Nephron (organoid): ENCODE results near the gene CADPS.

ENCODE experiments used
- H3K27ac Mint-ChIP-seq, 3 experiments: 2 replicates each; pipeline ENCODE4 v1.8.0; 2020; ENCODE audit warnings: mixed read lengths in 3 of 3, mild to moderate bottlenecking in 2 of 3, moderate library complexity in 1 of 3
- H3K27me3 Mint-ChIP-seq: 2 replicates; pipeline ENCODE4 v1.8.0; 2021; ENCODE audit warnings: low read depth, mild to moderate bottlenecking, moderate library complexity, mixed read lengths
- H3K36me3 Mint-ChIP-seq: 2 replicates; pipeline ENCODE4 v1.8.0; 2020; ENCODE audit warnings: low read depth, mixed read lengths
- H3K4me1 Mint-ChIP-seq: 2 replicates; pipeline ENCODE4 v1.8.0; 2020; ENCODE audit warnings: mixed read lengths
- H3K4me3 Mint-ChIP-seq, 3 experiments: 2 replicates each; pipeline ENCODE4 v1.8.0; 2020; ENCODE audit warnings: mild to moderate bottlenecking in 3 of 3, mixed read lengths in 3 of 3, moderate library complexity in 2 of 3
- H3K9me3 Mint-ChIP-seq: 2 replicates; pipeline ENCODE4 v1.8.0; 2020; ENCODE audit warnings: mixed read lengths
- TF ChIP-seq, protein P1 (sequence below), 3 experiments: fragments of 200-600 bp; sonication (generic); IDR thresholded peaks; one replicate each; pipeline ENCODE4 v1.5.0; 2021; ENCODE audit warnings: antibody characterized with exemption in 3 of 3; ENCODE audit not compliant: unreplicated experiment in 3 of 3

CADPS gene

GRCh38 chr3:62379321-62379798 is 495.9 kb downstream of the CADPS start:
- no peak overlapping the region for H3K4me3 Mint-ChIP-seq
- peaks cover 100% of the 10 kb centered on the region for H3K27me3 Mint-ChIP-seq
- H3K27ac Mint-ChIP-seq, result no peak overlapping the region
- H3K9me3 Mint-ChIP-seq, result peaks cover 4% of the 10 kb centered on the region
- H3K4me1 Mint-ChIP-seq, result peaks cover 7% of the 10 kb centered on the region
- H3K36me3 Mint-ChIP-seq, result no peaks in the 10 kb centered on the region
- TF ChIP-seq, protein P1, sequence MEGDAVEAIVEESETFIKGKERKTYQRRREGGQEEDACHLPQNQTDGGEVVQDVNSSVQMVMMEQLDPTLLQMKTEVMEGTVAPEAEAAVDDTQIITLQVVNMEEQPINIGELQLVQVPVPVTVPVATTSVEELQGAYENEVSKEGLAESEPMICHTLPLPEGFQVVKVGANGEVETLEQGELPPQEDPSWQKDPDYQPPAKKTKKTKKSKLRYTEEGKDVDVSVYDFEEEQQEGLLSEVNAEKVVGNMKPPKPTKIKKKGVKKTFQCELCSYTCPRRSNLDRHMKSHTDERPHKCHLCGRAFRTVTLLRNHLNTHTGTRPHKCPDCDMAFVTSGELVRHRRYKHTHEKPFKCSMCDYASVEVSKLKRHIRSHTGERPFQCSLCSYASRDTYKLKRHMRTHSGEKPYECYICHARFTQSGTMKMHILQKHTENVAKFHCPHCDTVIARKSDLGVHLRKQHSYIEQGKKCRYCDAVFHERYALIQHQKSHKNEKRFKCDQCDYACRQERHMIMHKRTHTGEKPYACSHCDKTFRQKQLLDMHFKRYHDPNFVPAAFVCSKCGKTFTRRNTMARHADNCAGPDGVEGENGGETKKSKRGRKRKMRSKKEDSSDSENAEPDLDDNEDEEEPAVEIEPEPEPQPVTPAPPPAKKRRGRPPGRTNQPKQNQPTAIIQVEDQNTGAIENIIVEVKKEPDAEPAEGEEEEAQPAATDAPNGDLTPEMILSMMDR (IDR thresholded peaks at IDR 0.05; ENCODE audit: unreplicated experiment in 3 of 3), result no peak

- TF ChIP-seq, protein P1 (IDR thresholded peaks at IDR 0.05; ENCODE audit: unreplicated experiment in 3 of 3), result no peak
- Mint-ChIP-seq H3K27ac (no peak overlapping the region), H3K36me3 (no peaks in the 10 kb centered on the region), H3K9me3 (peaks cover 4% of the 10 kb centered on the region), H3K4me3 (no peak overlapping the region), H3K4me1 (peaks cover 11% of the 10 kb centered on the region), H3K27me3 (peaks cover 100% of the 10 kb centered on the region)
These were observed 496.3 kb downstream of the CADPS start for GRCh38 chr3:62378921-62379320.

GRCh38 chr3:62378311-62378789 is 496.9 kb downstream of the CADPS start:
- H3K27ac Mint-ChIP-seq, result no peak overlapping the region
- H3K4me1 Mint-ChIP-seq, result peaks cover 13% of the 10 kb centered on the region
- H3K27me3 Mint-ChIP-seq, result peaks cover 100% of the 10 kb centered on the region
- no peaks in the 10 kb centered on the region for H3K36me3 Mint-ChIP-seq
- H3K9me3 Mint-ChIP-seq, result peaks cover 2% of the 10 kb centered on the region
- TF ChIP-seq, protein P1 (IDR thresholded peaks at IDR 0.05; ENCODE audit: unreplicated experiment in 3 of 3), result no peak
- H3K4me3 Mint-ChIP-seq, result peak overlapping the region in 1 of 3 experiments; percentile 40

DNA sequence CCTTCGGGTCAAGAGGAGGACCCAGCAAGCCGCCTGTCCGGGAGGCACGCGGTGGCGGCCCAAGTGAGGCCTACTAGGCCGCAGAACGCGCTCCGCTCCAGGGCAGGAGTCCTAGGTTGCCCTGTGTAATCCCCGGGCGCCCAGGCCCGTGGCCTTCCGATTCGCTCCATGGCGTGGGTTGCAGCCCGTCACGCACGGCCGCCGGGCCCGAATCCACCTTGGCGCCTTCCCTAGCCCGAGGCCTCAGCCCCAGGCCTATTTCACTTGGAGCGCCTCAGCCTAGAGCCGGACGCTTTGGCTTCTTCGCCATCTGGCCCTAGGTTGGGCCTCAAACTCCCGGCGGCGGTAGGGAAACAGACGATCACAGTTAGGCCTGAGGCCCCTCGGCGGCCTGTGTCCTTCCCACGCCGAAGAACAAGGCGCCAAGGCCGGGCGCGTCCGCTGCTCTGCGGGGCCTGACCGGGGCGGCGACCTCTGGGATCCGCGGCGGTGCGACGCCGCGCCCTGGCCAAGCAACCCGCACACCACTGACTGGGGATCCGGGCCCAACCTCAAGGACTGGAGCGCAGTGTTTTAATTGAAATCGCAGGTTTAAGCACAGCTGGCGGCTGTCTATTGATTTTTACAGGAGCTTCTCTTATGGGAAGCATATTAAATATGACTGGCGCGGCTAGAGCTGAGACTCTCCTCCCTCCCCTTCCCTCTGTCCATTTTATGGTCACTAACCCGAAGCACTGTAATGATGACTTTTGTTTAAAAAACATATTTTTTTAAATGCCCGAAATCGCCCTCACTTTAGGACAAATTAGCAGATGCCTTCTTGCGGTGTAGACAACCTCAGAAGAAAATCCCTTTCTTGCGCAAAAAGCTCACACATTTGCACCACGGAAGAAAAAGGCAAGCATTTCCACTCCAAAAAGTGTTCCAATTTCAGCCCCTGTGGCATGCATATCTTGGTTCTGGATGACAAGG is 498.0 kb downstream of the CADPS start:
- Mint-ChIP-seq H3K36me3 (no peaks in the 10 kb centered on the region), H3K4me3 (no peak overlapping the region), H3K27ac (no peak overlapping the region), H3K9me3 (peaks cover 2% of the 10 kb centered on the region), H3K4me1 (peaks cover 13% of the 10 kb centered on the region), H3K27me3 (peaks cover 100% of the 10 kb centered on the region)
- TF ChIP-seq, protein P1 (IDR thresholded peaks at IDR 0.05; ENCODE audit: unreplicated experiment in 3 of 3), result no peak

DNA sequence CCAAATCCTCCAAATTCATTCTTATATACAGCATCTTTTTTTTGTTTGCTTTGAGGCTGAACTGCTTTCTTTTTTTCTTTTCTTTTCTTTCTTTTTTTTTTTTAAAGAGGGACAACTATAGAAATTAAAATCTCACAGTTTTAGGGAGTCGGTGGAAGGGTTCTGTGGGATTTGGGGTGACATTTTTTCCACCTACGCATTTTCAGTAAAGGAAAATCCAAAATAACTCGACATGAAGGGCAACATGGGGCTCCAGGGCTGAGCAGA is 498.8 kb downstream of the CADPS start:
- H3K36me3 Mint-ChIP-seq, result no peaks in the 10 kb centered on the region
- H3K9me3 Mint-ChIP-seq, result peaks cover 2% of the 10 kb centered on the region
- H3K4me1 Mint-ChIP-seq, result peaks cover 14% of the 10 kb centered on the region

More for the DNA sequence above, 498.8 kb downstream of the CADPS start:
- no peak overlapping the region for H3K4me3 Mint-ChIP-seq
- H3K27ac Mint-ChIP-seq, result no peak overlapping the region
- H3K27me3 Mint-ChIP-seq, result peaks cover 100% of the 10 kb centered on the region
- TF ChIP-seq, protein P1 (IDR thresholded peaks at IDR 0.05; ENCODE audit: unreplicated experiment in 3 of 3), result no peak
